ENCODE data around the gene RFX1.
A peak's percentile ranks its signal among the peaks of the same experiment; 100 is the strongest.

DNA sequence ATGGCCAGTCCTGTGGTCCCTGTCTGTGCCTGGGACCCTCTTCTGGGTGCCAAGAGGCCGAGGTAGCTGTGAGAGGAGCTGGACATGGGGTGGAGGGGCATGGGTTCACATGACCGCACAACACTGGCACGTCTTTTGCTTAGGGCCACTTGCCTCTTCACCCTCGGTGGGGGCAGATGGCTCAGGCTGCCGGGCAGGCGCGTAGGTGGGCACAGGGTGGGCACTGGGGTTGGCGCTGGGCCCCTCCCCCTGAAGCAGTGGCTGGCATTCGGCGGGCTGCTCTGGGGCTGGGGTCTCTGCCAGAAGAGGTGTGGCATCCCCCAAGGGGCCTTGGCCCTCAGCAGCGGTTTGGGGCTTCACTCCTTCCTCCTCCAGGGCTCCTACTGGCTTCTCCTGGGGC, 47.4 kb upstream of the RFX1 start:
- TF ChIP-seq POLR2A (IDR thresholded peaks at IDR 0.05; ENCODE audit: low read depth, low read length) (peak; percentile 18; the same call in 1 of the 2 replicates), POLR2AphosphoS5 (IDR thresholded peaks at IDR 0.05; ENCODE audit: low read depth, low read length) (0 out of 2 replicates have a peak, but pooled peaks have one; percentile 6), TAF1 (IDR thresholded peaks at IDR 0.05; ENCODE audit: low read depth, low read length) (no peak)
